Endometrial microvascular endothelial cells (primary cell): Measurements from ENCODE around the gene UPF3A. TPM values are rescaled to one million over a fixed set of nuclear protein-coding genes. Genes with fewer than 3 reads are reported as not detected.
"Not testable (repeated sequence)": the region's sequence is repeated elsewhere in the genome, so short reads cannot be mapped to it uniquely, and the experiment has no call there.

Experiments used
- in situ Hi-C: cut with HindIII; loops from 2 replicates; pipeline ENCODE4 v1.10.0; 2017; ENCODE audit warnings: low sequenced_read_pairs, low pct_unique_long_range_greater_than_20kb; ENCODE audit errors: inconsistent ontology term
- total RNA-seq: library from RNA; depleted of rRNA; stranded (reverse); fragments of >200 nt; gene quantifications from one replicate; pipeline ENCODE4 v1.2.3, GENCODE V29; 2015; ENCODE audit errors: inconsistent ontology term

The UPF3A gene, protein sequence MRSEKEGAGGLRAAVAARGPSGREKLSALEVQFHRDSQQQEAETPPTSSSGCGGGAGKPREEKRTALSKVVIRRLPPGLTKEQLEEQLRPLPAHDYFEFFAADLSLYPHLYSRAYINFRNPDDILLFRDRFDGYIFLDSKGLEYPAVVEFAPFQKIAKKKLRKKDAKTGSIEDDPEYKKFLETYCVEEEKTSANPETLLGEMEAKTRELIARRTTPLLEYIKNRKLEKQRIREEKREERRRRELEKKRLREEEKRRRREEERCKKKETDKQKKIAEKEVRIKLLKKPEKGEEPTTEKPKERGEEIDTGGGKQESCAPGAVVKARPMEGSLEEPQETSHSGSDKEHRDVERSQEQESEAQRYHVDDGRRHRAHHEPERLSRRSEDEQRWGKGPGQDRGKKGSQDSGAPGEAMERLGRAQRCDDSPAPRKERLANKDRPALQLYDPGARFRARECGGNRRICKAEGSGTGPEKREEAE
- 15.4 TPM for total RNA-seq

DNA sequence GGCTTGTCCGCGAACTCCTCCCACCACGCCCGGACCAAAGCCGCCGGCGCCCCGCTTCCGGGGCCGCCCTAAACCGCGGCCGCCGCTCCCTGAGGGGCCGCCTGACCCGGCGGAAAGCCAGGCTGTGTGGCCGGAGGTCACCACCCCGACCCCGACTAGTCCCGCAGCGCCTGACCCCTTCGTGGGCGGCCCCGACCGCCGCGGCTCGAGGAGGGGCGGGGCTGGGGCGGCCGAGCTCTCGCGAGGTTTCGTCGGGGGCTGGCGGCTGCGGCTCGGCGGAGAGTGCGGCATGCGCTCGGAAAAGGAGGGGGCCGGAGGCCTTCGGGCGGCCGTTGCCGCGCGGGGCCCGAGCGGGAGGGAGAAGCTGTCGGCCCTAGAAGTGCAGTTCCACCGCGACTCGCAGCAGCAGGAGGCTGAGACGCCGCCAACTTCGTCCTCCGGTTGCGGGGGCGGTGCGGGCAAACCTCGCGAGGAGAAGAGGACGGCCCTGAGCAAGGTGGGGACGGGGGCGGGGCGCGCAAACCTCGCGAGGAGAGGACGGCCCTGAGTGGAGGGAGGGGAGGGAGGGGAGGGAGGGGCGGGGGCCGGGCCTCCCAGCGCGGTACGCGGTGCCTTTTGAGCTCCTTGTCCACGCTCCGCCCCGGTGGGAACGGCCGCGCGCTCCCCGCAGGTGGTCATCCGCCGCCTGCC, at the start of gene UPF3A:
UPF3A (plus strand) TSS at position 251 of the 690 bp plus-strand sequence; CDS start at position 290, 39 bp downstream.
- in situ Hi-C loops, result no loop called here

DNA sequence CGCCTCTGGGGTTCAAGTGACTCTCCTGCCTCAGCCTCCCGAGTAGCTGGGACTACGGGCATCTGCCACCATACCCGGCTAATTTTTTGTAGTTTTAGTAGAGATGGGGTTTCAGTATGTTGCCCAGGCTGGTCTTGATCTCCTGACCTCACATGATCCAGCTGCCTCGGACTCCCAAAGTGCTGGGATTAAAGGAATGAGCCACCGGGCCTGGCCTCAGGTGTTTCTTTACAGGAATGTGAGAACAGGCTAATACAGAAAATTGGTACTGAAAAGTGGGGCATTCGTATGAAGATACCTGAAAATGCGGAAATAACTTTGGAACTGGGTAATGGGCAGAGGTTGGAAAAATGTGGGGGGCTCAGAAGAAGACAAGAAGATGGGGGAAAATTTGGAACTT, 49.5 kb upstream of the UPF3A start:
- in situ Hi-C loops, result no loop called here

DNA sequence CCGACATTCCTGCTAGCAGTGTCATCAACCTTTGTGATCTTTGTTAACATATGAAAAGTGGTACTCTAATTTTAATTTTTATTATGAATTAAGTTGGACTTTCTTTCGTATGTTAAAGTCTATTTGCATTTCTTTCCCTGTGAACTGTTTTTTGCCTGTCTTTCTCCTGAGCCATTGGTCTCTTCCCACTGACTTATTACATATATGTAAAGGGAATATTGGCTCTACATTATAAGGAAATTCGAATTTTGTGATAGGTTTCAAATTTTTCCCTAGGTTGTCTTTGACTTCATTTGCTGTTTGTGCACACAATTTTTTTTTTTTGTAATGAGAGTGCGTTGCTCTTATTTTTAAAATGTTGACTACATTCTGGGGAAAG, 47.1 kb upstream of the UPF3A start:
- in situ Hi-C loops, result no loop called here

DNA sequence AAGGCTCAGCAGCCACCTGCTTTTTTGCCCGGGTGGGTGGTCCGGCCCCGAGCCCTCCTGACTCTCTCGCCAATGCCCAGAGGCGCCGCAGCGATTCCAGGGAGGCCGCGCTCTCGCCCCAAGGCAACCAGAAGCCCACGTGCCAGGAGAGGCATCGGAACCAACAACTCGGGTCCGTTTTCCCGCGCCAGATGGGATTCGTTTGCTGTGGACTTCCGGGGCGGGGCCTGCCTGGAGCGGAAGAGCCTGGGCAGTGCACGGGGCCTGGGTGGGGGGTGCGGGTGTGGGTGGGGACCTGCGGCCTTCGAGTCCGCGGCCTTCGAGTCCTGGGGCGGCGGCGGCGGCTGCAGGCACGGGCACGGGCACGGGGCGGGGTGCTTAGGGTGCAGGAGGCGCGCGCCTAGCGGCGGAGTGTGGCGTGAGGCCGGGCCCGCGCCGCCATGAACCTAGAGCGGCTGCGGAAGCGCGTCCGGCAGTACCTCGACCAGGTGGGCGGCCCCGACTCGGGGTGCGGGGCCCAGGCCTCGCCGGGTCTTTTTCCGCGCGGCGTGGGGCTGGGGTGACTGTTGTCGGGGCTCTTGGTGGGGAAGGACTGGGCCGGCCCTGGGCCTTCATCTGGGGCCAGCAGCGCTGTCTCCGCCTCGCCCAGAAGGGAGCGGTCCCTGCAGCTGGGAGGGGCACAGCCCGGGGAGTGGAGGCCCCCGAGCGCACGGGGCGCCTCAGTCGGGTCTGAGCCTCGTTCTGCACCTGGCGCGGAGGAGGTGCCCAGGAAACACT, 46.6 kb upstream of the UPF3A start, which contains the start of gene CDC16:
CDC16 (plus strand) TSS at position 253 of the 777 bp plus-strand sequence; CDS start at position 441, 188 bp downstream.
- in situ Hi-C loops, result no loop called here

DNA sequence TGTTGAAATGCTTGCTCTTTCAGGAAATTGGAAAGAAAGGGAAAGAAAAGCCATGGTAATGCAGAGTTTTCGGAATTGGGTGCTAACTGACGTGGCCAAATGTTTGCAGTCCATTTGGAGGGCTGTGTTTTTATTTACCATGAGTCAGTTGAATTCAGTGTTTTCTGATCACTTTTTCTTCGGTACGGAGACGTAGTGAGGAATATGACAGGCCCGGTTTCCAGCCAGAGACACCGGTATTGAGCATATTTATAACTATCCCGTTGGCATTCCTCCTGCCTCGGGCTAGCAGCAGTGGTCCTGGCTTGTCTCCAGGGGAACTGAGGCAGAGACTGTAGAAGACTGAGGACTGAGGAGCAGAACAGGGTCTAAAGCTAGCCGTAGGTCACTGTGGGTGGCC, 45.7 kb upstream of the UPF3A start:
- in situ Hi-C loops, result no loop called here

DNA sequence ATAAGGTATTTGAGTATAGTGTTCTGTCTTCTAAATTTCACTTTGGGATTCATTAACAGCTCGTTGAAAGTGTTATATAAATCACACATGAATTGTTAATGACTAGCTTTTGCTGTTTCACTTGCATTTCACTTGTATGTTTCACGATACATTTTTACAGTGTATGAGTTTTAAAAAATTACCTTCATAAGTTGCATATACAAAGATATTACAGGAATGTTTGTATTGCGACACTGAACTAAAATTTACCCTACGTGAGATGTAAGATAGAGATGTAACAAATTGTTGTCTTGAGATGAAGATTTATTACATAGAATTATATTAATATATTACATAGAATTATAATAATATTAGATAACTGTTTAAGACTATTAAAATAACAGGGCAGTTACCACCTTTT, 45.2 kb upstream of the UPF3A start:
- in situ Hi-C loops, result no loop called here

DNA sequence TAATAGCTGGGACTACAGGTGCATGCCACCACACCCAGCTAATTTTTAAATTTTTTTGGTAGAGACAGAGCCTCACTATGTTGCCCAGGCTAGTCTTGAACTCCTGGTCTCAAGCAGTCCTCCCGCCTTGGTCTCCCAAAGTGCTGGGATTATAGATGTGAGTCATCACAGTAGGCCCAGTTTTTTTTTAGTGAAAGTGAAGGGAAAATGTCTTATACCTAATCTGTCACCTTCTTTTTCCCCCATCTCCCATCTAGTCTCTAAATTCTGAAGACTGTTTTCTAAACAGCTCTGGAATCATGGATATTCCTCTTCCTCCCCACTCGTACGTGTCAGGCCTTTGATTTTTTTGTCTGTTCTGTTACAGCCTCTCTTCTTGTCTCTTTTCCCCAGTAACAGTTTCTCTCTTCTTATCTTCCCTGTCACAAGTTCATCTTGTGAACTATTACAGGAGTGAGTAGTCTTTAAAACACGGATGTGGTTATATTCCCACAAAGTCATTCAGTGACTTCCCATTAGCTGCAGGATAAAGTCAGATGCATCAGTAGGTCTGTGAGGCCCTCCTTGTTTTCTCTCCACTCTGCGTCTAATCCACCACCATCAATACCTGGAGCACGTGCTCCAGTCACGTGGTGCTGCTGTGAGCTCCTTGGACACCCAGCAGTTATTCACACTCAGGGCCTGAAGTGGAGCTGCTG, 43.8 kb upstream of the UPF3A start:
- in situ Hi-C loops, result no loop called here

DNA sequence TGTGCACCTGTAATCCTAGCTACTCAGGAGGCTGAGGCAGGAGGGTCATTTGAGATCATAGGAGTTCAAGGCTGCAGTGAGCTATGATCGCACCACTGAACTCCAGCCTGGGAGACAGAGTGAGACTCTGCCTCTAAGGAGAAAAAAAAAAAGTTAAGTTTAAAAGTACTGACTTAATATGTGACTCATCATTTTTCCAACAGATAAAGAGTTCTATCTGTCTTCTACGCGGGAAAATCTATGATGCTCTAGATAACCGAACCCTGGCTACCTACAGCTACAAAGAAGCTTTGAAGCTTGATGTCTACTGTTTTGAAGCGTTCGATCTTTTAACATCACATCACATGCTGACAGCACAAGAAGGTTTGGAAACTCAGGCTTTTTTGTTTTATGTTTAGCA, 39.5 kb upstream of the UPF3A start:
- in situ Hi-C loops, result no loop called here

DNA sequence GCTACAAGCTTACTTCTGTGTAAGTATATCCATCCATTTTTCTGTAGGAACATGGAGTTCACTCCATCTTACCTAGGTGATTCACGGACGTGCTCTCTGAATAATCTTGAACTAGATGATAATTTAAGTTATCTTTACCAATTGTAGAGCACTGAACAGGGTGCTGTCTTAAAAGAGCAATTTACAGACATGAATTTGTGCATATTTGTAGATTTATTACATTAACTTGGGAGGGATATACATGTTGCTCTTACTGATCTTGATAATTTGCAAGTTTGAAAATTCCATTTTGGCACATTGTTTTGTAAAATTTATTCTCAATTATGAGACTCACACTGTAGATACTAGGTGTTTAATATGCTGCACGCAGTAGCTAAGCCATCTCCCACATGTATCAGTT, 37.4 kb upstream of the UPF3A start:
- in situ Hi-C loops, result no loop called here

DNA sequence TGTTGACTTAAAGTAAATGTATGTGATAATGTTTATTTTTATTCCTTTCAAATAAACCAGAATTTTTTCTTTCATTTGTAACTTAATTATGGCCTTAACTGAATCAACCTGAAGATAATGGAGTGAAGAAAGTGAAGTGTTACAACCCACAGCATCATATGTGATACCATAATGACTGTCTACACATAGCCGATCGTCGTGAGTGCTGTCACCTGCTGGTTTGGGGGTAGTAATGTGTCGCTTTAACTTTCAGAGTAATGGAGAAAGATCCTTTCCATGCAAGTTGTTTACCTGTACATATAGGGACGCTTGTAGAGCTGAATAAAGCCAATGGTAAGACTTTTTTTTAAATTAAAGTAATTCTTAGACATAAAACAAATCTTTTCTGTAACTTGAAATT, 36.8 kb upstream of the UPF3A start:
- in situ Hi-C loops, result no loop called here

DNA sequence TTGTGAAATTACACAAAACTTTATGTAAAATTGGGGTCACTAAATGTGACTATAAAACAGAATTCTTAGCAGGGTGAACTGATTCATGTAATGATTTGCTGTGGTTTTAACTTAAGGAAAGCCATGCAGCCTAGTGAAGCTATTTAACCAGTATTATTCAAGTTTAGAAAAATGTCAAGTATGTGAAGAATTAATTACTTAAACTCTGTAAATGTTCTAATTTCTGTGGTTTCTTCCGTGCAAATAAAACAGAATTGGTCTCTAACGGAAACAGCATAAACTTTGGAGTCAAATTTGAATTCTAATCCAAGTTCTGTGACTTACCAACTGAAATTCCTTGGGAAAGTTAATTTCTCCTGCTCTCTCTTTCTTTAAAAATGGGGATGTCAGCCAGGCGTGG, 33.4 kb upstream of the UPF3A start:
- in situ Hi-C loops, result no loop called here

DNA sequence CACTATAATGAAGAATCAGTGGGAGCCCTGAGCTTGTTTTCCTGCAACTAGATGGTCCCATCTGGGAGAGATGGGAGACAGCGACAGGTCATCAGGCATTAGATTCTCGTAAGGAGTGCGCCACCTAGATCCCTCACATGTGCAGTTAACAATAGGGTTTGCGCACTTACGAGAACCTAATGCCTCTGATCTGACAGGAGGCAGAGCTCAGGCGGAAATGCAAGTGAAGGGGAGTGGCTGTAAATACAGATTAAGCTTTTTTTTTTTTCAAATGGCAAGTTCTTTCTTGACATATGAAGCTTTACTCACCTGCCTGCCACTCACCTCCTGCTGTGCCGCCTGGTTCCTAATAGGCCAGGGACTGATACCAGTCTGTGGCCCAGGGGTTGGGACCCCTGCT, 32.3 kb upstream of the UPF3A start:
- in situ Hi-C loops, result no loop called here

DNA sequence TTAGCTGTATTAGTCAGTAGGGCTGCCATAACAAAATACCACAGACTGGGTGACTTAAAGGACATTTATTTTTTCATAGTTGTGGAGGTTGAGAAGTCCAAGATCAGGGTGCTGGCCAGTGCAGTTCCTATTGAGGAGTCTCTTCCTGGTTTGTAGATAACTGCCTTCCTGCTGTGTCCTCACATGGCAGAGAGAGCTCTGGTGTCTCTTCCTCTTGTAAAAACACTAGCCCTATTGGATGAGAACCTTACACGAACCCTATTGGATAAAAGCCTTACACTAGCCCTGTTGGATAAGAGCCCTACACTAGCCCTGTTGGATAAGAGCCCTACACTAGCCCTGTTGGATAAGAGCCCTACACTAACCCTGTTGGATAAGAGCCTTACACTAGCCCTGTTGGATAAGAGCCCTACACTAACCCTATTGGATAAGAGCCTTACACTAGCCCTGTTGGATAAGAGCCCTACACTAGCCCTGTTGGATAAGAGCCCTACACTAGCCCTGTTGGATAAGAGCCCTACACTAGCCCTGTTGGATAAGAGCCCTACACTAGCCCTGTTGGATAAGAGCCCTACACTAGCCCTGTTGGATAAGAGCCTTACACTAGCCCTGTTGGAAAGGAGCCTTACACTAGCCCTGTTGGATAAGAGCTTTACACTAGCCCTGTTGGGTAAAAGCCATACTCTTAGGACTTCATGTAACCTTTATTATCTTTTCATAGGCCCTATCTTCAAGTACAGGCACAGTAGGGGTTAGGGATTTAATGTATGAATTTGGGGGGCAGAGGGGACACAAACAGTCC, 29.6 kb upstream of the UPF3A start:
- in situ Hi-C loops, result not testable (repeated sequence)

DNA sequence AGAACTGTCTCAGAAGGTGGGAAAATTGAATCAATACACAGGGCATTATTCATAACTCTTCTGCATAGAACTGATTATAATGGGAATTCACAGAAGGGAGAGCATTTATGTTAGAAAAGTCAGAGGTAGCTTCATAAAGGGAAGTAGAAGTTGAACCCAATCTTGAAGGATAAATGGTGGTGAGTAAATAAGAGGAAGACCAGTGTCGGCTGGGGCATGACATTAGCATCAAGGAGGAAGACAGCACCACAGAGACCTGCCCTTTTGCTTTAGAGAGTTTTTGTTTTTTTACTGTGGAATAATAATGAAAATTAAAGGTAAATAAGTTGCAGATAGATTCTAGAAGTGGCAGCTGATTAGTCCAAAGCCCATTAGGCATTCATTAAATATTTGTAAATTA, 24.9 kb upstream of the UPF3A start:
- in situ Hi-C loops, result no loop called here

DNA sequence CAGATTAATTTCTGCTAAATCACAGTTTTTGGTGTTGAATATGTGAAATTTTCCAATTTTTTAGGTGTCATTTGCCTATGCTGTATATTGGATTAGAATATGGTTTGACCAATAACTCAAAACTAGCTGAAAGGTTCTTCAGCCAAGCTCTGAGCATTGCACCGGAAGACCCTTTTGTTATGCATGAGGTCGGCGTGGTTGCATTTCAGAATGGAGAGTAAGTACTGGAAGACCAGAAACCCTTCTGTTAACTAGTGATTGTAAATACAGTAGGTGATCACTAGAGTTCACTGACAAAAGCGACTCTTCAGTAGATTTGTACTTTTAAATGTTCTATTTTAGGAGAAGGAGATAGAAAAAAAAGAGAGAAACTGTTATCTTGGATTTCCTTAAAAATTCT, 24.4 kb upstream of the UPF3A start:
- in situ Hi-C loops, result no loop called here

DNA sequence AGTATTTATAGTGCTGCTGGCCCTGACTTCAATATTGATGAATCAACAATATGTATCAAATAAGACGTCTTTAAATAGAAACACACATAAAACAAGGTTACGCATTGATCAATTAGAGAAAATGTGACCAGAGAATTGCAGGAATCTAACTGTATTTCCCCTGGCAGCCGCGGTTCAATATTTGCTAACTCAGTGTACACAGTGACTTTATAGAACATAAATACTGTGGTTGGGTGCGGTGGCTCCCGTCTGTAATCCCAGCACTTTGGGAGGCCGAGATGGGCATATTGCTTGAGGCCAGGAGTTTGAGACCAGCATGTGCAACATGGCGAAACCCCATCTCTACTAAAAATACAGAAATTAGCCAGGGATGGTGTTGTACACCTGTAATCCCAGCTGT, 22.8 kb upstream of the UPF3A start:
- in situ Hi-C loops, result no loop called here

DNA sequence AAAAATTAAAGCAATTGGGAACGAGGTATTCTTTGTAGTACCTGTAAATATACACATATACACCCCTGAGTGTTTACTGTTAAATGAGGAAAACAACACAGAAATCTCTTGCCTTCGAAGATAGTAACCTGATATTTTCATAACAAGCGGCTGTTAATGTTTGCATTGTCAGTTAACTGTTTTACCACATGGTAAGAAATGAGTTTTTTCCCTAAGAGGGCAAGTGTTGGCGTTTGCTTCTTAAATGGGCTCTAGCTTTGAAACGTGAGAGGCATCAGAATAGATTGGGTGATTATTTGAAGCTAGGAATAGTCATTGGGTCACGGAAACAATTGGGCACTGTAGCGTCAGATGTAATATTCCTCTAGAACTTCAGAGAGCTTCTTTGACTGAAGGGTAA, 22.0 kb upstream of the UPF3A start:
- in situ Hi-C loops, result no loop called here

DNA sequence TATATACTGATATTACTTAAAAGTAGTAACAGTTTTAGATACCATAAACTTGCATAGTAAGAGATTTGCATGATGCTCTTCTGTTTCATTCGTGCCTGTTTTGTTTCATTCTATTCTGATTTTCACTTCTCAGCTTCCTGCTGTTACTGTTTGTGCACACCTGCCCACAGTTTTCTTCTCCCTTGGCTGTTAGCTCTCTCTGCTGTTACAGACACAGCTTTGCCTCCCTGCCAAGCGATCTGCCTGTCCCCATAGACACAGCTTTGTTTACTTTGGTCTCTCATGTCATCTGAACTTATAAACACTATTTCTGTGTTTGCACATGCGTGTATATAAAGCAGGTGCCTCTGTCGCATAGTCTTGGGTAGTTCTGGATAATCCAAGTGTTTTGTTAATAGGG, 21.4 kb upstream of the UPF3A start:
- in situ Hi-C loops, result no loop called here
